NCI-H345 (cell line): ENCODE measurements around the gene PCYOX1L.

ENCODE experiments used
- DNase-seq: peaks from one replicate; lab custom pipeline; 2025; lab: John Stamatoyannopoulos, UW

The PCYOX1L gene

GRCh38 chr5:149337736-149338135, 20.1 kb upstream of the PCYOX1L start:
- no peak for DNase-seq

- DNase-seq: peak; percentile 14
These were observed 19.5 kb upstream of the PCYOX1L start for GRCh38 chr5:149338364-149338763.

- DNase-seq: no peak
These were observed 16.9 kb upstream of the PCYOX1L start for GRCh38 chr5:149340920-149341319.

GRCh38 chr5:149341876-149342275, 16.0 kb upstream of the PCYOX1L start:
- DNase-seq: no peak

DNA sequence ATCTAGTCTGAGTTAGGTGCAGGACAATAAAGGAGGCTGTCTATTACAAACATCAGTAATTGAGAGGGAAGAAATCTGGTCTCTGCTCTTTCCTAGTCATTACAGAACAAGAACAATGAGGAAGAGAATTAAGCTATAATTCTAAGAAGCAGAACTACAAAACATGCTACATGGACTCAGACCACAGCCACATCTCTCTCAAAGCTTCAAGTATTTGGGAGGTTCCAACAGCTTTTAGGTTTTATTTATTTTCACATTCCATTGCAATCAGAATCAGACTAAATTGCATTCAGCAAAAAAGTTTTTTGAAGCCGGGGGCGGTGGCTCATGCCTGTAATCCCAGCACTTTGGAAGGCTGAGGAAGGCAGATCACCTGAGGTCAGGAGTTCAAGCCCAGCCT, 13.7 kb upstream of the PCYOX1L start:
- no peak for DNase-seq

DNA sequence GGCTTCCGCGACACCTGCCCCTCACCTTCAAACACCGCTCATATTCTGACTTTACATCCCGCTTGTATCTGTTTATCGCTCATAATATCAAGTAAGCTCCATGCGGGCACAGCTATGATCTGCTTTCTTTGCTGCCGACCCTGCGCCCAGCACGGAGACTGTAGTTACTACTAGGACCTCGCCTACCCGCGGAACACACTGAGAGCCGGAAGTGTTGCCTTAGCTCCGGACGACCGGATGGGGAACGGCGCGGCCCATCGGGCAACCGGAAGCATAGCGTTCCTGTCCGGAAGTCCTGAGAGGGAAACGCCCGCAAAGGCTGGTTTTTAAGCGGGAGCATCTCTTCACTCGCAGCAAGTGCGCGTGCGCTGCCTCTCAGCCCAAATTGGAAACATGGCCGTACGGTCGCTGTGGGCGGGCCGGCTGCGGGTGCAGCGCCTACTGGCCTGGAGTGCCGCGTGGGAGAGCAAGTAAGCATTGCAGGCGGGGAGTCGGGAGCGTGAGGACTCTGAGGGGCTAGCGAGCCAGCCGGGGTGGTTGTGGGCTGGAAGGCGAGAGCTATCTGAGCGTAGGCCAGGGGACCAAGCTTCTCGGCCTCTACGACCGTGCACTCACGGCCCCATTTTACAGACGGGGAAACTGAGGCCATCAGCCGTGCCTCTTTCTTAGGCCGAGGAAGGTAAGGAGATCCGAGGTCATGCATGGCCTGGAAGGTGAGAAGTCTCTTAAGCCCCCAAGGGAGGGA, 12.5 kb upstream of the PCYOX1L start, which contains the start of gene GRPEL2:
Gene GRPEL2 (plus strand): TSS at position 353 of the 745 bp plus-strand sequence. CDS start 41 bp downstream, at position 394.
- peak; percentile 99 for DNase-seq

DNA sequence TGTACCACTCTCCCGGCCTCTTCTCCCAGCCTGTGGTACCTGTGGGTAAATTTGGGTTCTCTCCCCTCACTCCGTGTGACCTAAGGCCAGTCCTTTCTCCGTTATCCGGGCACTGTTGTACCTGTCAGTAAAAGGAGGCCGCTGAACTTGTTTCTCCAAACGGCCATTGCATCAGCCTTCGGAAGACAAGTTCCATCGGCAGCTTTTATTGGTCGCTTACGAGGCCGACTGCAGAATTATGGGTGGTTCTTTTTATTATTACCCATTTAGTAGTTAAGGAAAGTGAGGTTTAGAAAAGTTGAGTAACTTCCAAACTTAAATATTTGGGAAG, 12.0 kb upstream of the PCYOX1L start:
- peak; percentile 13 for DNase-seq

DNA sequence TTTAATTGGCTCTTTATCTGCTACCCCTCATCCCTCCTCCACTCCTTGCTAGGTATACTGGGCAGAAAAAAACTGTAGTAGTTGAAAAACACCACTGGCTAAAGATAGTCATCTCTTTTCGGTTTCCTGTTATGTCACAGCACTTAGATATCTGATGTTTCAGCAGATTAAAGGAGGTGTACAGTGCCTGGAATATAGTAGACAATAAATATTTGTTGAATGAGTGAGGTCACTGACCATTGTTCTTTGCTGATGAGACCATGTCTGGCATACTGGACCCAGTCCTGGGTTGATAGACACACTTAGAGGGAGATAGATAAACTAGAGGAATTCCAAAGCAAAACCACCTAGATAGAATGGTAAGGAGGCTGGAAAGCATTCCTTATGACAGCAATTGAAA, 9.3 kb upstream of the PCYOX1L start:
- no peak for DNase-seq

DNA sequence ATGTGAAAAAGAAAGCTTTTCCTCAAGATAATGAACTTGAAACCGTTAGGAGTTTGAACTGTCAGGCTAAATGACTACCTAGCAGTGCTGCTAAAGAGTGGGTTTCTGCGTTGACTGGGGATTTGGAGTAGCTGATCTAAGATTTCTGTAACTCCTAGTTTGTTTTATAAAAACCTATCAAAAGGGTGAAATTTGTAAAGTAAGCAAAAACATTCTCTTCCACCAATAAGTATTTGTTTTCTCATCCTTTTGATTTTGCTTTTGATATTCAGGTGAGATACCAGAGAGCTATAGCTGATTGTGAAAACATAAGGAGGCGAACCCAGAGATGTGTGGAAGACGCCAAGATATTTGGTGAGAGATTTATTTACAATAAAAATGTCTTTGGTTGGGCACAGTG, 8.5 kb upstream of the PCYOX1L start:
- DNase-seq: no peak

- no peak for DNase-seq
These were observed 5.7 kb upstream of the PCYOX1L start for GRCh38 chr5:149352169-149352568.

GRCh38 chr5:149353911-149354310, 3.9 kb upstream of the PCYOX1L start:
- DNase-seq: no peak

DNA sequence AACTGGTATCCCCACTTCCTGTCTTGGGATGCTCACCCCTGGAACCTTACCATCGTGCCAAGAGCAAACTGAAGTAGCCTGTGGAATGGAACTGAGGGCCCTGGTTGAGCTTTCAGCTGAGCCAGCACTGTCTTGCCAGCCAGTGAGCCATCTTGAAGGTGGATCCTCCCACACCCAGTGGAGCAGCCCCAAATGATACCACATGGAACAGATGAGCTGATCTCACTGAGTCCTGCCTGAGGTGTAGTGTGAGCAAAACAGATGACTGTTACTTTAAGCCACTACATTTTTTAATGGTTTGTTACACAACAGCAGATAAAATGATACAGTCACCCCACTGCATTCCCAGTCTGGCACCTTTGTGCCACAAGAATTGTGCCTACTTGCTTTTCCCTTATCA, 2.2 kb upstream of the PCYOX1L start:
- DNase-seq: no peak

DNA sequence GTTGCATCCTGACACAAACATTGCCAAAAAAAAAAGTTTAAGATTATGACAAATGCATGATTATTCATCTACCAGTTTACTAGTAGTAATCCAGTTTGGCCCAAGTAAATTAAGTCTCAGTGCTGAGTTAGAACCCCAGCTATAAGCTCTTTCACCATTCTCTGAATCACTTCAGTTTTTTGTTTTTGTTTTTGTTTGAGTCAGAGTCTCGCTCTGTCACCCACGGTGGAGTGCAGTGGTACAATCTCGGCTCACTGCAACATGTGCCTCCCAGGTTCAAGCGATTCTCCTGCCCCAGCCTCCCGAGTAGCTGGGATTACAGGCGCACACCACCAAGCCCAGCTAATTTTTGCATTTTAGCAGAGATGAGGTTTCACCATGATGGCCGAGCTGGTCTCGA, 1.5 kb upstream of the PCYOX1L start:
- no peak for DNase-seq

GRCh38 chr5:149358294-149358651, 427 bp downstream of the PCYOX1L start:
- peak; percentile 44 for DNase-seq

DNA sequence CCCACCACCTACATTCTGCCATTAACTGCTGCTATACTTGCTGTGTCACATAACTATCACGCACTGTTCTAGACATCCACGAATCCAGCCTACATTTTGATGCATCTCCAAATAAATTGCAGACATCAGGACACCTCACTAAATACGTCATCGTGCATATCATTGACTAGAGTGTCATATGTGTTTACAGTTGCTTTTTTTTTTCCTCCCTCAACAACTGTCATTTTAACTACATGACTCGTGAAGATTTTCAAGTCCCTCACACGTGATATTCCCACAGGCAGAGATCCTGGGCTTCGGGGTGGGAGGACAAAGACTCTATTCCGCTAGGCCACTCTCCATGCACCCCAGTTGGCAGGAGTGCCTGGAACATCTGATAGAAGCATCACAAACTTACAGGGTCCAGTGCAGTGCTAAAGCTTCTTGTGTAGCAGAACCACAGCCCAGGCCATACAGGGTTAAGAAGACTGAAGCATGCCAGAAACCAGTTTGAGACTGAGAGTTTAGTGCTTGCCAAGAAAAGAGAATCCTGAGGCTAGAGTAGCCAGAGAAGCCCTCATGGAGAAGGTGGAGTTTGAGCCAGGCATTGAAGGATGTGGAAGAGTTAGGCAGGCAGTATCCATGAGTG, 1.1 kb downstream of the PCYOX1L start:
- DNase-seq: no peak

- no peak for DNase-seq
These were observed 2.4 kb downstream of the PCYOX1L start for GRCh38 chr5:149360272-149360671.

DNA sequence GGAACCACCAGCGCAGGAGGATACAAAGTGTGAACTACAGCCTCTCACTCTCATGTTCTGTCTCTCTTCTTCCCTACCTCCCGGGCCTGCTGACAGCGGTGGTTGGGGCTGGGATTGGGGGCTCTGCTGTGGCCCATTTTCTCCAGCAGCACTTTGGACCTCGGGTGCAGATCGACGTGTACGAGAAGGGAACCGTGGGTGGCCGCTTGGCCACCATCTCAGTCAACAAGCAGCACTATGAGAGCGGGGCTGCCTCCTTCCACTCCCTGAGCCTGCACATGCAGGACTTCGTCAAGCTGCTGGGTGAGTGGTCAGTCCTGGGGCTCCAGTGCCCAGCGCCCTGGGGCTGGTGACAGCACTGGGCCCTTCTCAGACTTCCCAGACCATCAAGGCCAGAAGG, 4.7 kb downstream of the PCYOX1L start:
- DNase-seq: no peak

- no peak for DNase-seq
These were observed 5.5 kb downstream of the PCYOX1L start for GRCh38 chr5:149363358-149363757.

GRCh38 chr5:149363936-149364335, 6.1 kb downstream of the PCYOX1L start:
- no peak for DNase-seq

DNA sequence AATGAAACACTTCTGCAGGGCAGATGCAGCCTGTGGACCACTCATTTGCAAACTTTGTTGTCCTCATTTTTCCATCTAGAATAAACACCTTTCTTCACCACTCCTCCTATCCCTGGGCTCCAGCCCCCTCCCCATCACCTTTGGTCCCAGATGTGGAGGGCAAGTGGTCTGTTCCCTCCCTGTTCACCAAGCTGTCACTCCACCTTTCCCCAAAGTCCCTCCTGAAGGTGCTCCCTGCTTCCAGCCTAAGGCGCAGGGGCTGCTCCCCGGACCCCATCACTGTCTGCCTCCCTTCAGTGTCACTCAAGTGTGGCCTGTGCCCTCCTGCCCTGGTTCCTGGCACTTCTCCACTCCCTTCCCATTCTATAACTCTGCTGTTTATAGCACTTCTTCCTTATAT, 6.9 kb downstream of the PCYOX1L start:
- DNase-seq: no peak

DNA sequence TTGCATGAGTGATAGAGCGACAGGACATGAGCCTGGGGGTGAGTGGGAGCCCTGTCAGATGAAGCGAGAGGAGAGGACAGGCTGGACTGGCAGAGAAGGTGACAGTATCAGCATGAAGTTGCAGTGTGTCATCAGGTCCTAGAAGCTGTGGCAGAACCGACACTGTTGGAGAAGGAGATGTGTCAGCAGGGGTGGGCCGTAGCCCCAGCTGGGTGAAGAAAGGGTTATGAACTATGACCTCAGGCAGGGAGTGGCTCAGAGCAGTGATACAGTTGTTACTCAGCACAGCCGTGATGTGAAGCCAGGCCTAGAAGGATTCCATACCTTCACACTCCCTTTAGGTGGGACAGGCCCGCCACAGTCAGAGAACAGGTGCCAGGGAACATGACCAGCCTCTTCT, 7.6 kb downstream of the PCYOX1L start:
- DNase-seq: no peak

DNA sequence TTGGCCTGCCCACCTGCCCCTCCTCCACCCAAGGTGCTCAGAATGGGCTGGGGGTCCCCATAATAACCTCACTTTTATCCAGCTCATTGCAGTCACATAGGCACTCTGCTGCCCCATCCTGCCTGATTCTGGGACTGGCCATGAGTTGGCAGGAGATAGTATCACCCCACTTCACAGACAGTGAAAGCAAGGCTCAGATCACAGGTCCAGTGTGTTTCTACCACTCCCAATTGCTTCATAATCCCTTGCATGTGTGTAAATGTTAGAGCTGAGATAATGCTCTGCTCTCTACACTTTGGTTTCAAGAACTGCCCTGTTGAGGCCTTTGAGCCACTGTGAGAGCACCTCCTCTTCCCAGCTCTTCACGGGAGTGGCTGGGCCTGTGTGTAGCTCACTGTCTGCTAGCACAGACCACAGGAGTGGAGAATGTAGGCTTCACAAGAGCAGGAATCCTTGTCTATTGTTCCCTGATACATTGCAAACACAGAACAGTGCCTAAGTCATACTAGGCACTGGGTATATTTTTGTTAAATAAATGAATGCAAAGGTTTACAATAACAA, 8.4 kb downstream of the PCYOX1L start:
- no peak for DNase-seq

DNA sequence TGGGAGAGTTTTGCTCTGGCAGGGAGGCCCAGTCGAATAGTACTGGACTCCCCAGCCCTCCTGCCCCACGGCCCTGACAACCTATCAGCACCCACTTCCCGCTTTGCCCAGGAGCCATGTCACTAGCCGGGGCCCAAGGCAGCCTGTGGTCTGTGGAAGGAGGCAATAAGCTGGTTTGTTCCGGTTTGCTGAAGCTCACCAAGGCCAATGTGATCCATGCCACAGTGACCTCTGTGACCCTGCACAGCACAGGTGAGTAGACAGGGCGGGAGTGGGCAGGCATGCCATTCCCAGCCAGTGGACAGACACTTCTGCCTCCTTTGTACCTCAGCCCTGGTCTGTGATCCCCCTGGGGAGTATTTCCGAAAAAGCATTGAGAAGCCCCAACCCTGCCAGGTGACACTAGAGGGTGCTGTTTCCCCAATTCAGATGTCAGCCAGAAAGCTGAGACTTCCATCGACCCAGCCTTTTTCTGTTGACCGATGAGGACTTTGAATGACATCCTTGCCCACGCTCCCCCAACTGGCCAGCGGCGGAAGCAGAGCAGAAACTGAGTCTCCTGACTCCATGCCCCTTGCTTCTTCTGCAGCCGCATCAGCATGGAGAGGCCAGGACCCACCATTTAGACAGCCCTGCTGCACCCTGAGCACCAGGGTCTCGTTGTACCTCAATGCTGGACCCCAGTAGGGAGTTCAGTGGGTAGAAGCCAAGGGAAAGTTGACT, 9.6 kb downstream of the PCYOX1L start:
- peak; percentile 72 for DNase-seq
